Cardiac fibroblast (primary cell): ENCODE results near the gene CALD1.

Experiments used
- DNase-seq, 2 donors: peaks; one replicate each; pipeline versions ENCODE4 v3.0.0 to v3.0.0-alpha.2; 2010; ENCODE audit warnings: low read depth in 2 of 2
- H3K4me3 ChIP-seq, 2 donors: replicated peaks in 1 of 2; 1 replicate in 1 of 2; 2 replicates in 1 of 2; pipeline ENCODE4 v1.5.1; 2011; ENCODE audit warnings: low read depth in 2 of 2, low read length in 2 of 2, mild to moderate bottlenecking in 2 of 2, moderate library complexity in 1 of 2
- CTCF ChIP-seq: IDR thresholded peaks from one replicate; pipeline ENCODE4 v1.5.1; 2011; ENCODE audit warnings: low read depth, mild to moderate bottlenecking, low read length, inconsistent platforms

CALD1 gene

GRCh38 chr7:134928554-134928953 is 149.1 kb downstream of the CALD1 start:
- TF ChIP-seq CTCF: no peak
- no peak overlapping the region for H3K4me3 ChIP-seq
- no peak for DNase-seq

- no peak overlapping the region for H3K4me3 ChIP-seq
- no peak for TF ChIP-seq CTCF
- peak; percentile 71 to 73 for DNase-seq
These were observed 152.1 kb downstream of the CALD1 start for GRCh38 chr7:134931487-134931886.

GRCh38 chr7:134932707-134933370 is 153.4 kb downstream of the CALD1 start:
- peak; percentile 87 to 94 for DNase-seq
- peak overlapping the region in 1 of 2 donors; percentile 37 for H3K4me3 ChIP-seq
- no peak for TF ChIP-seq CTCF

GRCh38 chr7:134933460-134934068 is 154.1 kb downstream of the CALD1 start:
- peak overlapping the region in 1 of 2 donors; percentile 37 for H3K4me3 ChIP-seq
- no peak for DNase-seq
- no peak for TF ChIP-seq CTCF

GRCh38 chr7:134935701-134936100 is 156.3 kb downstream of the CALD1 start:
- DNase-seq: peak in 1 of 2 donors; percentile 52
- H3K4me3 ChIP-seq: no peak overlapping the region
- TF ChIP-seq CTCF: no peak

GRCh38 chr7:134936893-134937510 is 157.6 kb downstream of the CALD1 start:
- no peak overlapping the region for H3K4me3 ChIP-seq
- no peak for DNase-seq
- no peak for TF ChIP-seq CTCF
